Measurements from ENCODE around the gene PDZD7.

PDZD7 gene

GRCh38 chr10:101007915-101008822 is 22.8 kb downstream of the PDZD7 start:
- peak in 4 of 10 donors; percentile 22 to 89 (median 64) for DNase-seq
- intact Hi-C loops (cut with DNase I), result no loop called here

- intact Hi-C loops (cut with DNase I), result no loop called here
Observed at GRCh38 chr10:101007099-101007711, 23.7 kb downstream of the PDZD7 start.

GRCh38 chr10:101006593-101007098 is 24.3 kb downstream of the PDZD7 start:
- peak in 3 of 10 donors; percentile 26 to 91 (median 68) for DNase-seq
- intact Hi-C loops (cut with DNase I), result no loop called here

More at GRCh38 chr10:101007099-101007711, 23.7 kb downstream of the PDZD7 start:
- peak in 4 of 10 donors; percentile 19 to 83 (median 54) for DNase-seq

GRCh38 chr10:101005869-101006567 is 24.9 kb downstream of the PDZD7 start:
- intact Hi-C loops (cut with DNase I), result no loop called here
- DNase-seq, result no peak

- DNase-seq, result no peak
- intact Hi-C loops (cut with DNase I), result no loop called here
Observed at GRCh38 chr10:101005361-101005760, 25.6 kb downstream of the PDZD7 start.

GRCh38 chr10:101003639-101004206 is 27.2 kb downstream of the PDZD7 start:
- intact Hi-C loops (cut with DNase I), result no loop called here
- no peak for DNase-seq

- intact Hi-C loops (cut with DNase I), result no loop called here
- no peak for DNase-seq
Observed at GRCh38 chr10:101002456-101002855, 28.5 kb downstream of the PDZD7 start.

- intact Hi-C loops (cut with DNase I), result no loop called here
- DNase-seq, result no peak
Observed at GRCh38 chr10:101001659-101002035, 29.3 kb downstream of the PDZD7 start.

- intact Hi-C loops (cut with DNase I), result no loop called here
- peak in 8 of 10 donors; percentile 43 to 96 (median 75) for DNase-seq
Observed at GRCh38 chr10:101000915-101001658, 29.8 kb downstream of the PDZD7 start.

GRCh38 chr10:101000127-101000914 is 30.6 kb downstream of the PDZD7 start:
- peak in 4 of 10 donors; percentile 38 to 91 (median 68) for DNase-seq

GRCh38 chr10:100999742-101000126 is 31.2 kb downstream of the PDZD7 start, which contains the start of gene LZTS2:
LZTS2 (plus strand) TSS chr10:100999808; CDS start chr10:101002539, 2,731 bp downstream.
- no peak for DNase-seq
- intact Hi-C loops (cut with DNase I), result no loop called here

More at GRCh38 chr10:101000127-101000914, 30.6 kb downstream of the PDZD7 start:
- intact Hi-C loops (cut with DNase I), result no loop called here

- DNase-seq, result peak; percentile 76 to 97 (median 82)
- intact Hi-C loops (cut with DNase I), result no loop called here
Observed at GRCh38 chr10:100998991-100999741, 31.8 kb downstream of the PDZD7 start.

GRCh38 chr10:100998183-100998990 is 32.5 kb downstream of the PDZD7 start:
- intact Hi-C loops (cut with DNase I), result no loop called here
- peak in 9 of 10 donors; percentile 75 to 98 (median 86) for DNase-seq

GRCh38 chr10:100997360-100998182 is 33.4 kb downstream of the PDZD7 start:
- peak in 8 of 10 donors; percentile 37 to 94 (median 64) for DNase-seq
- intact Hi-C loops (cut with DNase I), result no loop called here

- DNase-seq, result no peak
- intact Hi-C loops (cut with DNase I), result no loop called here
Observed at GRCh38 chr10:100996678-100997359, 34.1 kb downstream of the PDZD7 start.

GRCh38 chr10:100995181-100995580 is 35.7 kb downstream of the PDZD7 start:
- intact Hi-C loops (cut with DNase I), result no loop called here
- DNase-seq, result no peak
